Lower leg skin (tissue), 4 donors: ENCODE data around the gene MRPL12. TPM values are rescaled to one million over a fixed set of nuclear protein-coding genes. Genes with fewer than 3 reads are reported as not detected.

Source experiments
- DNase-seq, 2 donors: peaks; one replicate each; pipeline ENCODE4 v3.0.0-alpha.2; 2019; ENCODE audit warnings: low spot score in 2 of 2
- H3K4me3 ChIP-seq: fragments of 200-600 bp; sonication (generic); 2 replicates; pipeline ENCODE4 v1.5.1; 2017; ENCODE audit warnings: mild to moderate bottlenecking, low read depth; ENCODE audit not compliant: poor library complexity, severe bottlenecking
- POLR2A ChIP-seq, 2 donors: fragments of 450-650 bp; IDR thresholded peaks; one replicate each; pipeline ENCODE4 v1.6.1; 2016 to 2017; ENCODE audit warnings: antibody characterized with exemption in 2 of 2, mild to moderate bottlenecking in 1 of 2, moderate library complexity in 1 of 2
- WGBS, 2 donors: methylation state at CpG; one replicate each; pipeline ENCODE4 v1.1.5; 2018; 5-methylcytosine and 5-hydroxymethylcytosine counted together
- intact Hi-C: fragments of 100-400 bp; cut with DNase I; formaldehyde crosslinking; loops from one replicate; pipeline ENCODE4 v1.15.0; 2023; ENCODE audit warnings: low total_unique reads
- total RNA-seq, 4 donors: library from RNA; depleted of rRNA; stranded (reverse); fragments of >200 nt; gene quantifications; one replicate each; pipeline ENCODE4 v1.1.0, GENCODE V29; 2016
- TF ChIP-seq, protein P1 (sequence below), 3 donors: fragments of 450-650 bp; IDR thresholded peaks; one replicate each; pipeline ENCODE4 v1.5.1; 2016; ENCODE audit warnings: antibody characterized with exemption in 3 of 3, mild to moderate bottlenecking in 3 of 3, moderate library complexity in 2 of 3

The MRPL12 gene
- total RNA-seq, 4 donors from 2014 or later = 39.5 to 64.0 (median 43.1) TPM

DNA sequence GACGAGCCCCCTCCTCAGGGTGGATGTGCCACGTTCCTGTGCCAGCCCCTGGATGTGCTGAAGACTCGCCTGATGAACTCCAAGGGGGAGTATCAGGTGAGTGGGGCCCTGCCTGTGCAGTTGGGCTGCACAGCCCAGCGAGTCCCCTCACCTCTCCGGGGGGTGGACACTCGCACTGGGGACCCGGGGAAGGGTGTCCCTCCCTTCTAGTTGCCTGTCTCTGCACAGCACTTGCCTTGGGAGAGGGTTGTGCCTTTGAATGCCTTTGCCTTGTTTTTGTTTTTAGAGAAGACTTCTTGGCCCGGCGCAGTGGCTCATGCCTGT lies 14.6 kb downstream of the MRPL12 start:
- no peak for TF ChIP-seq POLR2A (IDR thresholded peaks at IDR 0.05)
- TF ChIP-seq, protein P1, sequence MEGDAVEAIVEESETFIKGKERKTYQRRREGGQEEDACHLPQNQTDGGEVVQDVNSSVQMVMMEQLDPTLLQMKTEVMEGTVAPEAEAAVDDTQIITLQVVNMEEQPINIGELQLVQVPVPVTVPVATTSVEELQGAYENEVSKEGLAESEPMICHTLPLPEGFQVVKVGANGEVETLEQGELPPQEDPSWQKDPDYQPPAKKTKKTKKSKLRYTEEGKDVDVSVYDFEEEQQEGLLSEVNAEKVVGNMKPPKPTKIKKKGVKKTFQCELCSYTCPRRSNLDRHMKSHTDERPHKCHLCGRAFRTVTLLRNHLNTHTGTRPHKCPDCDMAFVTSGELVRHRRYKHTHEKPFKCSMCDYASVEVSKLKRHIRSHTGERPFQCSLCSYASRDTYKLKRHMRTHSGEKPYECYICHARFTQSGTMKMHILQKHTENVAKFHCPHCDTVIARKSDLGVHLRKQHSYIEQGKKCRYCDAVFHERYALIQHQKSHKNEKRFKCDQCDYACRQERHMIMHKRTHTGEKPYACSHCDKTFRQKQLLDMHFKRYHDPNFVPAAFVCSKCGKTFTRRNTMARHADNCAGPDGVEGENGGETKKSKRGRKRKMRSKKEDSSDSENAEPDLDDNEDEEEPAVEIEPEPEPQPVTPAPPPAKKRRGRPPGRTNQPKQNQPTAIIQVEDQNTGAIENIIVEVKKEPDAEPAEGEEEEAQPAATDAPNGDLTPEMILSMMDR (IDR thresholded peaks at IDR 0.05) = no peak
- intact Hi-C loops = no loop called here
- WGBS, 2 donors = 83 to 91% methylated on average over 6 to 9 of the region's 9 CpGs

DNA sequence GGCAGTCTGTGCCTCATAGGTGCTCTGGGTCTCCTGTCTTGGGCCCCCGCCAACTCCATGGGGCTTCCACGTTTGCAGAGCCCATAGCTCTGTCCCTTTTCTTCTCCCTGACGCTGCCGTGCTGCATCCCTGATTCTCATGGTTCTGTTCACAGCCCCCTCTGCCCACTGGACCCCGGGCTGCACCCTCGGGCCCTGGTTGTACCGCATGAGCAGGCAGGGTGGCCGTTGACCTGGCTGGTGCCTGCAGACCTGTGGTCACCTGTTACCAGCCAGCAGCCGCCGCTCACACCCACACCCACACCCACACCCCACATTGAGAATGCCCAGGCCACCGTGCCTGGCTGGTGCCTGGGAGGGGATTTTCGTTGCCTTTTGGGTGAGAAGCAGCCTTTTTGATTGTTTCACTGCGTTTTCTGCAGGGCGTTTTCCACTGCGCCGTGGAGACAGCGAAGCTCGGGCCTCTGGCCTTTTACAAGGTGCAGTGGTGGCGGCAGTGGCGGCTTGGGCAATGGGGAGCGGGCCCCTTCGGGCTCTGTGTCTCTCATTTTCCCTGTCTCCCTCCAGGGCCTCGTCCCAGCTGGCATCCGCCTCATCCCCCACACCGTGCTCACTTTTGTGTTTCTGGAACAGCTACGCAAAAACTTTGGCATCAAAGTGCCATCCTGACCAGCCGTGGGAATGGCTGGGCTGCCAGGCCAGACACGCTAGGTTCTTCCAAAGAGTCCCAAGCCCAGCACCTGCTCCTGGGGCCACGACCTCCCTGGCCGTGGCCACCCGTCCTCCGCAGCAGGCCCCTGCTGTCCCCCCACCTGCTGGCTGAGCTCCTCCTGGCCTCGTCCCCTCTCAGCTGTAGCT lies 16.5 kb downstream of the MRPL12 start:
- intact Hi-C loops = no loop called here
- H3K4me3 ChIP-seq = no peak overlapping the region
- TF ChIP-seq, protein P1 (IDR thresholded peaks at IDR 0.05) = no peak
- TF ChIP-seq POLR2A (IDR thresholded peaks at IDR 0.05) = no peak
- WGBS, 2 donors = 86 to 88% methylated on average over 32 to 33 of the region's 33 CpGs
- DNase-seq = no peak

More for the DNA sequence above, 14.6 kb downstream of the MRPL12 start:
- no peak for DNase-seq
- H3K4me3 ChIP-seq = no peak overlapping the region

DNA sequence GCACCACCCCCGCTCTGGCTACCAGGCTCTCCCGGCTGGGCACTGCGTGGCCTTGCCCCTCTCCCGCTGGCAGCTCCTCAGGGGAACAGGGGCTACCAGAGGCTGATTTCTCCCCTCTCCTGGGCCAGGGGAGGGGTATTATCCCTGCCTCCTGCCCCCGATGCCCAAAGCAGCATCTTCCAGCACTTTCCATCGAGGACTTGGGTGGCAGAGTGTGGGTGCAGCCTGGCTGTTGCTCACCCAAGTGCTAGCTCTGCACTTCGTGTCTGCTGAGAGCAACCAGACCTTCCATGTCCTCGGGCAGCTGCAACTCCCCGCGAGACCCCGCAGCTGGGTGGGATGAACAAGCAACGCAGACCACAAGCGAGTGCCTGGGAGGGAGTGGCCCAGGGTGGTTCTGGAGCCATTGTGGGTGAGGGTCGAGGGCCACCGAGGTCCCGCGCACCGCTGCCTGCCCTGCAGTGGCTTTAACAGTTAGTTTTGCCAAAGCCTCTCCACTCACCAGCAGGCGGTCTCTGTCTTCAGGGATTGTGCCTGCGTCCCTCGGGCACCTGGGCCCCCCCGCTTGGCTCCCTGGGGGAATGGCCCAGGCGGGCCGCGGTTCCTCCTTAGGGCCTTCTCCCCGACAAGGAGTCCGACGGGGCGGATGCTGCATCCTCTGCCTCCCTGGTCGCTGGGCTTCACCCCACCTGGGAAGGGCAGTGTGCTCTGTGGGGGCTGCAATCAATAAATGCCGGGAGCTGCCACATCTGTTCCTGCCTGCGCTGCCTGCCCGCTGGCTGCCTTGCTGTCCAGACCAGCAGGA lies 17.3 kb downstream of the MRPL12 start:
- no peak for TF ChIP-seq POLR2A (IDR thresholded peaks at IDR 0.05)
- TF ChIP-seq, protein P1 (IDR thresholded peaks at IDR 0.05) = no peak
- H3K4me3 ChIP-seq = no peak overlapping the region
- 83 to 84% methylated on average over 30 to 33 of the region's 33 CpGs for WGBS, 2 donors
- intact Hi-C loops = no loop called here
- DNase-seq = no peak

DNA sequence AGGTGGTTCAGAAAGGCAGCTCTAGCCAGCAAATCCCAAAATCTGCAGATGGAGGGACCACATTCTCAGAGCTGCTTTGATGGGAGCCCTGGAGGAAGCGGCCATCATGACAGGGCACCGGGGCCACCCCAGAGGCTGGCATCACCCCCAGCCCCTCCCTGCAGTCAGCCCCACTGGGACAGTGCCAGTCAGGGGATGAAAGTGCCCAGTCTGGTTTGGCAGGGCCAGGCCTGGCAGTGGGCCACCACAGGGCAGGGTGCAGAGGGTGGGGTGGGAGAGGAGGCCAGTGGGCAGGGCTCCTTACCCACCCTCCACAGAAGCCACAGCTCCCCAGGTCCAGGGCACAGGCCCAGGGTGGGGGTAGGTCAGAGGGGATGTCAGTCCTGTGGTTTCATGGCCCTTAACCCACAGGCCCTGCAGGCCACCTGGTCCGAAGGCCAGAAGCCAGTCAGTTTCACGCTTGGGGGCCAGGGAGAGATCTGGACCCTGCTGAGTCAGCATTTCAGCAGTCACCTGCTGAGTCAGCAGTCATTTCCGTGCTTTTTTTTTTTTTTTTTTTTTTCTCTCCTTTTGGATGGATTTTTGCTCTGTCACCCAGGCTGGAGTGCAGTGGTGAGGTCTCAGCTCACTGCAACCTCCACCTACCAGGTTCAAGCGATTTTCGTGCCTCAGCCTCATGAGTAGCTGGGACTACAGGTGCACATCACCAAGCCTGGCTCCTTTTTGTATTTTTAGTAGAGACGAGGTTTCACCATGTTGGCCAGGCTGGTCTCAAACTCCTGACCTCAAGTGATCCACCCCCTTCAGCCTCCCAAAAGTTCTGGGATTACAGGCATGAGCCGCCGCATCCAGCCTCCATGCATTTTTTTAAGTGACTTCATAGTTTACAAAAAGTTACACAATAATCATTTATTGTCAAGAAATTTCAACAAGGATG lies 19.3 kb downstream of the MRPL12 start:
- no peak overlapping the region for H3K4me3 ChIP-seq
- TF ChIP-seq POLR2A (IDR thresholded peaks at IDR 0.05) = no peak
- TF ChIP-seq, protein P1 (IDR thresholded peaks at IDR 0.05) = no peak
- 36 to 41% methylated on average over 8 to 10 of the region's 10 CpGs for whole genome bisulfite sequencing, 2 donors
- intact Hi-C loops = no loop called here
- peak in 1 of 2 donors; percentile 72 for DNase-seq

DNA sequence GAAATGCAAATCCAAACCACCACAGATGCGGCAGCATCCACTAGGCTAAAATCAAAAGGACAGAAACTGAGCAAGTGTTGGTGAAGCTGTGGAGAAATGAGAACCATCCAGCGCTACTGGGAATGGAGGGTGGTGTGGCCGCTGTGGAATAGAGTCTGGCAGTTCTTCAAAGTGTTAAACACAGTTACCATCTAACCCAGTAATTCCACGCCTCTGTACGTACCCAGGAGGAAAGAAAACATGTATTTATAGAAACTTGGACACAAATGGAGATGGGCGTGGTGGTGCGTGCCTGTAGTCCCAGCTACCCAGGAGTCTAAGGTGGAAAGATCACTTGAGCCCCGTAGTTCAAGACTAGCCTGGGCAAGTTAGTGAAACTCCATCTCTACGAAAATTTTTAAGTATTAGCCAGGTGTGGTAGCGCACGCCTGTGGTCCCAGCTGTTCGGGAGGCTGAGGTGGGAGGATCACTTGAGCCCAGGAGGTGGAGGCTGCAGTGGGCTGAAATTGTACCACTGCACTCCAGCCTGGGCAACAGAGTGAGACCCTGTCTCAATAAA lies 20.6 kb downstream of the MRPL12 start:
- no peak for DNase-seq
- TF ChIP-seq POLR2A (IDR thresholded peaks at IDR 0.05) = no peak
- TF ChIP-seq, protein P1 (IDR thresholded peaks at IDR 0.05) = no peak
- intact Hi-C loops = no loop called here
- 19 to 31% methylated on average over 12 of the region's 12 CpGs for WGBS, 2 donors
- H3K4me3 ChIP-seq = no peak overlapping the region
